Measurements from ENCODE around the gene RAI1. TPM values are rescaled to one million over a fixed set of nuclear protein-coding genes. Genes with fewer than 3 reads are reported as not detected.

The RAI1 gene
- total and polyA plus RNA-seq, 12 donors: 4.2 to 37.3 (median 26.9) TPM

- peak overlapping the region in 4 of 5 donors; percentile 4 to 99 (median 96) for H3K27ac ChIP-seq
- TF ChIP-seq, protein P1, sequence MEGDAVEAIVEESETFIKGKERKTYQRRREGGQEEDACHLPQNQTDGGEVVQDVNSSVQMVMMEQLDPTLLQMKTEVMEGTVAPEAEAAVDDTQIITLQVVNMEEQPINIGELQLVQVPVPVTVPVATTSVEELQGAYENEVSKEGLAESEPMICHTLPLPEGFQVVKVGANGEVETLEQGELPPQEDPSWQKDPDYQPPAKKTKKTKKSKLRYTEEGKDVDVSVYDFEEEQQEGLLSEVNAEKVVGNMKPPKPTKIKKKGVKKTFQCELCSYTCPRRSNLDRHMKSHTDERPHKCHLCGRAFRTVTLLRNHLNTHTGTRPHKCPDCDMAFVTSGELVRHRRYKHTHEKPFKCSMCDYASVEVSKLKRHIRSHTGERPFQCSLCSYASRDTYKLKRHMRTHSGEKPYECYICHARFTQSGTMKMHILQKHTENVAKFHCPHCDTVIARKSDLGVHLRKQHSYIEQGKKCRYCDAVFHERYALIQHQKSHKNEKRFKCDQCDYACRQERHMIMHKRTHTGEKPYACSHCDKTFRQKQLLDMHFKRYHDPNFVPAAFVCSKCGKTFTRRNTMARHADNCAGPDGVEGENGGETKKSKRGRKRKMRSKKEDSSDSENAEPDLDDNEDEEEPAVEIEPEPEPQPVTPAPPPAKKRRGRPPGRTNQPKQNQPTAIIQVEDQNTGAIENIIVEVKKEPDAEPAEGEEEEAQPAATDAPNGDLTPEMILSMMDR (IDR thresholded peaks at IDR 0.05): no peak
- TF ChIP-seq POLR2A (IDR thresholded peaks at IDR 0.05): no peak
- H3K9me3 ChIP-seq (replicated peaks in 1 of 3): no peaks in the 10 kb centered on the region
- 62 to 76% (median 68%) methylated on average over 5 to 9 of the region's 9 CpGs for WGBS, 4 donors
- intact Hi-C loops (cut with DNase I): no loop called here
- no peaks in the 10 kb centered on the region for H3K36me3 ChIP-seq (replicated peaks in 1 of 2)
- no peak overlapping the region for H3K4me3 ChIP-seq
- peak in 5 of 7 donors; percentile 47 to 65 (median 55) for DNase-seq
- H3K4me1 ChIP-seq (replicated peaks in 1 of 2): peaks cover 37 to 70% of the 10 kb centered on the region in 2 donors
- no peaks in the 10 kb centered on the region for H3K27me3 ChIP-seq
These were observed 11.3 kb downstream of the RAI1 start for GRCh38 chr17:17692353-17693252.

DNA sequence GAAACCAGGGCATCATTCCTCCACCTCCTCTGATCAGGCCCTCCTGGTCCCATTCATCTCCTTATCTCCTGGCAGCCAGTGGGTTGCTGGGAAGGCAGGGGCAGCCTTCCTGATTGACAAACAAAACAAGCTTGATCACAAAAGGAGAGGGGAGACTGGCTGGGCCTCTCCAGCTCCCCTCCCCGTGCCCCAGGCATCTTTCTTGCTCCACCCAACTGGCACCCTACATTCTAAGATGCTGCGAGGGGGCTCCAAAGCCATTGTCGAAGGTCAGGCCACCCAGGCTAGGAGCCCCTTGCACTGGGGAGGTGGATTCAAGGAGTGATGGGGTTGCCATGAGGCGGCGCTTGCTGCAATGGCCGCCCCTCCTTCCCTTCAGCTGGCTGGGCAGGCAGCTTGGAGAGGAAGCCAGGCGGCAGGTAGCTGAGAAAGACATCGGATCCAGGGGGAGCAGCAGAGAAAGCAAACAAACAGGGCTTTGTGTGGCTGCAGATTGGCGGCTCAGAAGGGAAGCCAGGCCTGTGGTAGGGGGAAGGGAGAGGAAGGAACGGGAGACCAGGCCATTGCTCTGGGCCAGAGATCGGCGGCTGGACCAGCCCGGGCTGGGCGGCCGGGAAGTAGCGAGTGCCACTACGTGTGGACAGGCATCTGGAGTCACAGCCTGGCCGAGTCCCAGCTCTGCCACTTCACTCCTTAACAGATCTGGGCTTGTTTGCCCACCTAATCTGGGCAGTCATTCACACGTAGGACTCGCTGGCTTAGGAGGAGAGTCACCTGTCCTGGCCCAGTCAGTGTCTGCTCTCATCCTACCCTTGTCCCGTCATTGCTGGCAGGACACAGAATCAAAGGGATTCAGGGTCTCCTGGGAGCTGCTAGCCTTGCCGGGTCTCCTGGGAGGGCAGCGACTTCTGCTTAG is 12.3 kb downstream of the RAI1 start:
- Histone ChIP-seq H3K27ac (peak overlapping the region; percentile 92 to 99 (median 98)), H3K27me3 (no peaks in the 10 kb centered on the region), H3K4me1 (replicated peaks in 1 of 2) (peaks cover 39 to 71% of the 10 kb centered on the region in 2 donors), H3K9me3 (replicated peaks in 1 of 3) (no peaks in the 10 kb centered on the region), H3K36me3 (replicated peaks in 1 of 2) (no peaks in the 10 kb centered on the region), H3K4me3 (peak overlapping the region in 1 of 4 donors; percentile 79)
- intact Hi-C loops (cut with DNase I): no loop called here
- whole genome bisulfite sequencing, 4 donors: 19 to 35% (median 24%) methylated on average over 11 to 23 of the region's 23 CpGs
- TF ChIP-seq POLR2A (IDR thresholded peaks at IDR 0.05): peak in 1 of 2 donors; percentile 10
- TF ChIP-seq, protein P1 (IDR thresholded peaks at IDR 0.05): no peak
- peak; percentile 55 to 82 (median 71) for DNase-seq

DNA sequence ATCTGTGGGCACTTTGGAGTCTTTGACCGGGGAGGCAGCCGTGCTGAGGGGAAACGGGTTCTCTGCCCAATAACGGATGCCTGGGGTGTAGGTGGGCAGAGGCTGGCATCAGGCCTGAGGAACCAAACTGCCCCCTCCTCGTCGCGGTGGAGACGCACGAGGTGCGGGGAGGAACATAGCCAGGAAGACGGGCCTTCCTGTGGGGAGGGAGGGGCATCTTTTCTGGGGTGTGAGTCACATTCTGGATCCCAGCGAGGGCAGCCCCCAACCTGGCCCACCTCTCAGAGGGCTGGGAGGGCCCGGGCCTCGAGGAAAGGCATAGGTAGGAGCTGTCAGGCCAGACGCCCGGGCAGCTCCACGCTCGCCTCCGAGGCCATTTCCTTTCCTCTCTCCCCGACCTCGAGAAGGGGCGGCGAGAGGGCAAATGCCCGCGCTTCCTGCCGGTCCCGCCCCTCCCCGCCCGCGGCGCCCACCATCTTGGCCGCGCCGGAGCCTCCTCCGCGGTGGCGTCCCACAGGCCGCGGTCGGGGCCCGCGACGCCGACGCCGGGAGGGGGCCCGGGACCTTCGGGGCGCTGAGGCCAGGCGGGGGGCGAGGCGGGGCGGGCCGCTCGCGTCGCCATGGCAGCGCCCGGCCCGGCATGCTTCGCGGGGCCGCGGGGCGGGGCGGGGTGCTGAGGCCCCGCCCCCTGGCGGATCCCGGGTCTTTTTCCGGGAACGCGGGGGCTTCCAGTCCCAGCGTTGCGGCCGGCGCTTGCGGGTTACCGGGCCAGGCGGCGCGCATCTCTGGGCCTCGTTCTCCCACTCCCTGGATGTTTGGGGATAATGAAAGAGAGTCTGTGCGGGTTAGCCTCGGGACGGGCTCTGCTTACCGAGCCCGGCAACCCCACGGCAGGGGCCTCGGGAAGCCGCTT is 13.2 kb downstream of the RAI1 start:
- TF ChIP-seq POLR2A (IDR thresholded peaks at IDR 0.05): peak in 1 of 2 donors; percentile 51
- TF ChIP-seq, protein P1 (IDR thresholded peaks at IDR 0.05): peak in 1 of 6 experiments; percentile 9
- no peaks in the 10 kb centered on the region for H3K27me3 ChIP-seq
- H3K9me3 ChIP-seq (replicated peaks in 1 of 3): no peaks in the 10 kb centered on the region
- peak overlapping the region; percentile 92 to 99 (median 98) for H3K27ac ChIP-seq
- H3K4me1 ChIP-seq (replicated peaks in 1 of 2): peaks cover 47 to 80% of the 10 kb centered on the region in 2 donors
- intact Hi-C loops (cut with DNase I): no loop called here
- peak; percentile 70 to 85 (median 75) for DNase-seq
- no peaks in the 10 kb centered on the region for H3K36me3 ChIP-seq (replicated peaks in 1 of 2)
- H3K4me3 ChIP-seq: peak overlapping the region in 3 of 4 donors; percentile 33 to 81 (median 79)
- 0 to 1% (median 0%) methylated on average over 11 to 90 of the region's 90 CpGs for WGBS, 4 donors

All from adrenal gland (tissue), 12 donors.